Right renal cortex interstitium (tissue), 3 donors: ENCODE data around the gene VPS33B. TPM values are rescaled to one million over a fixed set of nuclear protein-coding genes. Genes with fewer than 3 reads are reported as not detected.
A peak's percentile ranks its signal among the peaks of the same experiment; 100 is the strongest.
"Not testable (repeated sequence)": the region's sequence is repeated elsewhere in the genome, so short reads cannot be mapped to it uniquely, and the experiment has no call there.

Experiments
- DNase-seq, 3 donors: peaks; one replicate each; pipeline ENCODE4 v3.0.0-alpha.2; 2013; ENCODE audit warnings: low read depth in 3 of 3, low spot score in 2 of 3
- polyA plus RNA-seq, 3 donors: library from polyadenylated mRNA; unstranded; fragments of 120-200 nt; gene quantifications; one replicate each; pipeline ENCODE4 v1.2.1, GENCODE V29; 2013; ENCODE audit not compliant: insufficient read length in 3 of 3

The VPS33B gene
- polyA plus RNA-seq, 3 donors = 16.8 to 20.3 (median 19.3) TPM

DNA sequence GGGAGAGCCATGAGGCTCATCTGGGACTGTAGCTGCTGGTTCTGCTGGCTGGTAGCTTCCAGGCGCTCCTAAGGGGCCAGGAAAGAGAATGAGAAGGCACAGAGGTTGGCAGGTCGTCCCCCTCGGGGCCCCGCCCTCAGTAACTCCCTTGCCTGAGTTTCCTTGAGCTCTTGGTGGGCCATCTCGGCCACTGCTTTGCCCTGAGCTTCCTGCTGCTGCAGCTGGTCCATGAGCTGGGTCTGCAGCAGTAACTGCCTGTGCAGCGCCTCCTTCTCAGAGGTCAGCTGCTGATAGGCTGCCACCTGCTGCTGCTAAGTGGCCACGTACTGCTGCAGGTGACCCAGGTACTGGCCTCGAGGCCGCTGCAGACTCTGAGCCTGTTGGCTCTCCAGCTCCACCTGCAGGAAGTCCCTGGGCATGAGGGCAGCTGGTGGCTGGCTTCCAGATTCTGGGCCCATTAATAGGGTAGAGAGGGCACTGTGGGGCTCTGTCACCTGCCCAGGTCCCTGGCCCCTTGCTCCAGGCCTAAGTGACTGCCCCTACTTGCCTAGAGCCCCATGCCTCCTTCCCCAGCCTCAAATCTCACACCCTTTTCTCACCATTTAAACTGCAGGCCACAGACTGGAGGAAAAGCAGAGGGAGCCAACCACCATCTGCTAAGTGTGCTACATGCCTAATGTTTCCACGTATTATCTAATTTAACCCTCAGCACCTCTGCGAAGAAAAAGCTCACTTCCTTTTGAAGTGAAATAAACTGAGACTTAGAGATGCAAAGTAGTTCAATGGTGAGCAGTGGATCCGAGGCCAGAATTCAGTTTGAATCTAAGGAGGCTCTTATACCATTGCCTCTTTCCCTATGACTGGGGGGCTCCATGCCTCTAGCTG lies 10.8 kb upstream of the VPS33B start:
- no peak for DNase-seq

DNA sequence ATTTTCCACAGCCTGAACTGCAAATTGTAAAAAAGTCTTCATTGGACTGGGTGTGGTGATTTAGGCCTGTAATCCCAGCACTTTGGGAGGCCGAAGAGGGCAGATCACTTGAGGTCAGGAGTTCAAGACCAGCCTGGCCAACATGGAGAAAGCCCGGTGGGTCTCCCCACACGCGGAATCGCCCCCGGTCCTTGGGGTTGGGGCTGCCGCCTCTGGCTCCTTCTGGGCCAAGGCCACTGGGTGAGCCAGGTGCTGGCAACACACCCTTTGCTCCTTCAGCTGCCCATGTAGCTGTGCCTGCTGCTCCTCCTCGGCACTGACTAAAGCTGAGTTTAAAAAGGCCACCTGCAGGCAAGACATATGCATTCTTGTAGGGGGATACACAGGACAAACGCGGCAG lies 9.4 kb upstream of the VPS33B start:
- no peak for DNase-seq

DNA sequence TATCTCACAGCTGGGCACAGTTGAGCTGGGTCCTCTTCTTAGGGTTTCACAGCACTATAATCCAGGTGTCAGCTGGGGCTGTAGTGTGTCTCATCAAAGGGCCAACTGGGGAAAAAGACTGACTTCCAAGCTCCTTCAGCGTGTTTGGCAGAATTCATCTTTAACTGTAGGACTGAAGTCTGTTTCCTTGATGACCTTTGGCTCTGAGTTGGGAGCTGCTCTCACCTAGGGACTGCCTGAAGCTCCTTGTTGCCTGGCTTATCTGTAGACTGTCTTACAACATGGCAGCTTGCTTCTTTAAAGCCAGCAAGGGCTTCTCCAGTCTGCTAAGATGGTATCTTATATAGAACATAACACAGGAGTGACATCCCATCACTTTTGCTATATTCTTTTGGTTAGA lies 5.3 kb upstream of the VPS33B start:
- DNase-seq = no peak

DNA sequence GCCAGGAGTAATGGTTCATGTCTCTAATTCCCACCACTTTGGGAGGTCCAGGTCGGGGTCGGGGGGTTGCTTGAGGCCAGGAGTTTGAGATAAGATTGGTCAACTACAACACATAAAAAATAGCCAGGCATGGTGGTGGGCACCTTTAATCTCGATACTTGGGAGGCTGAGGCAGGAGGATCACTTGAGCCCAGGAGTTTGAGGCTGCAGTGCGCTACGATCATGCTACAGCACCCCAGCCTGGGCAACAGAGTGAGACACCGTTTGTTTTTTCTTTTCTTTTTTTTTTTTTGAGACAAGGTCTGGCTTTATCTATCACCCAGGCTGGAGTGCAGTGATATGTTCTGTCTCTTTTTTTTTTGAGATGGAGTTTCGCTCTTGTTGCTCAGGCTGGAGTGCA lies 1.3 kb upstream of the VPS33B start:
- no peak for DNase-seq

DNA sequence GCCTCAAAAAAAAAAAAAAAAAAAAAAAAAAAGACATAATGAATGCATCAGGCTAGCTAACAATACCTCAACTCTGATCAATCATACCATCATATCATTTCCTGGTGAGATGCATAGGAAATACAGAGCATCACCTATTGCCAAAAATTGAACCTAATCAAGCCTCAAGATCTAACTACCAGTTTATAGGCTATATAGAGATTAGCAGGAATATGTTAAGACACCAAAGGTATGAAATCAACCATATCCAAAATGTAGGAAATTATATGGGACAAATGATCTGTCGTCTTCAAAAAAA lies 387 bp upstream of the VPS33B start:
- peak in 1 of 3 donors; percentile 14 for DNase-seq

DNA sequence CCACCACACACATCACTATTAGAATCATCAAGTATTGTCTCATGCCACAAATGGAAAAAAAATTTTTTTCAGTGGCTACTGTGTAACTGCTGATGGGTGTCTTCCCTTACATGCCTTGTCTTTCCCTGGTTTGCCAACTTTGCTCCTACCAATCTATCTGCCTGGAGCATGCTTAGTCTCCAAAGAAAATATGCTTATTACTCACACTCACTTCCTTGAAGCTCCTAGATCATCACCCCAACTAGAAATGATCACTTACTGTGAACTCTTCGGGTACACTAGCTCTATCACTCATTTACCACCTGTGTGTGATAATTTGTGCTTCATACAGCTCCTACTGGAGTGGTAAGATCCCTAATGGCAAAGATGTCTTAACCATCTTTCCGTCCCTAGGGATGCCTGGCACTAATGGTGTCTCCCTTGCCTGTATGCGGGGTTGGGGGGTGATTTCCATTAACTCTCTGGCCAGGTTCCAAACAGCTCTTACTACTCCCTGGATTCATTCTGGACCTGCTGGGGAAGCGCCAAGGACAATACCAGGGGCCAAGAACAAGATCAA lies 799 bp downstream of the VPS33B start:
- no peak for DNase-seq

DNA sequence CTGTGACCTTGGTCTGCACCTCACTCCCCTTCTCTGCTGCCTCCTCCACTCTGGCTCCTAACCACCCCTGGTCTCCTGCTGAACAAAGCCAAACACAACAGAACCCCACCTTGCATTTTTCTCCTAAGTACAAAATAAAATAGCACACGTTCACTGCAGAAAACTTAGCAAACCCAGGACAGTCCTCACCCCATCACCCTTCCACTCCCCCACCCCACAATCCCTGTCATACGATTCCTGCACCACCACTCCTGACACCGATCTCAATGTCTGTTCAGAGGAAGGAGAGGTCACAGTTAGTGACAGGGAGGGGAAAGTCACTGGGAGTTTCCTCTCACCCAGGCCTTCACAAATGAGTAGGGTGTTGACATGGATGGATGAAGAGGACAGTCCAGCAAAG lies 4.2 kb downstream of the VPS33B start:
- DNase-seq = no peak

DNA sequence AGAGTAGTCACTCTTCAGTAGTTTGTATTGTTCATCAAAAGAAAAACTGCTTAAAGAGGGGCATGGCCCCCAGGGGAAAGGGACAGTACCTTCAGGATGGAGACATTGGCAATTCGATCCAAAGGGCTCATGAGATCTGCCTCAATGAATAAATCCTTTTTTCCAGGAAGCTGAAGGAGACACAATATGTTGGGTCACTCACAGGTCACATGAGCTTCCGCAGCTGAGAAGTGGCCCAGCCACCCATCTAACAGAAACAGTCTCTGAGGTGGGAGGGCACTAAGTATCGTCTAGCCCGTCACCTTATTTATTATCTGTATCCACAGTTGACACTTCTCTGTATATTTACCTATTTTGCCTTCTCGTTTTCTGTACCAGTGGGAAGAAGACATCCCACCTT lies 4.7 kb downstream of the VPS33B start:
- no peak for DNase-seq

DNA sequence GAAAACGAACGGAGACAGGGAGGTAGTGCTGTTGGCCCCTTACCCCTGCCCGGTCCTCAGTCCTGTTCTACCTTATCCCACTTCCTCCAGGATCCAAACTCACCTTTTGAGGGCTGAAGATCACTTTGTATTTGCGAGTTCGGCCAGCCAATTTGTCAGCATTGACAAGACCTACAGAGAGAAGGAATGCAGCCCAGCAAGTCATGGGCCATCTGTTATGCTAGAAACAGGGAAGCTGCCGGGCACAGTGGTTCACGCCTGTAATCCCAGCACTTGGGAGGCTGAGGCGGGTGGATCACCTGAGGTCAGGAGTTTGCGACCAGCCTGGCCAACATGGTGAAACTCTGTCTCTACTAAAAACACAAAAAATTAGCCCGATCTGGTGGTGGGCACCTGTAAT lies 8.7 kb downstream of the VPS33B start:
- DNase-seq = not testable (repeated sequence)

DNA sequence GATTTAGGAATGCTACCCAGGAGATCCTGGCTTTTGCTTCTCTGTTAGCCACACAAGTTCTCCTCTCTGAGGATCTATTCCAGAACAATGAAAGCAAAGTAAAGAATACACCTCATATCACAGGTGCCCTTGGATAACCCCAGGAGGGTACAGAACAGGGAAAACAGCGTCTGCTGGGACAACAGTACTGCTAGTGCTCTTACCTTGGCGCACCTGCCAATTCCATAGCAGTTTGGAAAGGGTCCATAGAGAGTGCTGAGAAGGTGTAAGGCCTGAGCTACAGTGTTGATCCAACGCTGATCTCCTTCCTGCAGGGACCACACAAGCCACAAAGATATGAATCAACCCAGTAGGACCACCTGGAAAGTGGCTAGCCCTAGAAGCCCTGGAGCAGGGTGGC lies 15.1 kb downstream of the VPS33B start:
- DNase-seq = no peak

DNA sequence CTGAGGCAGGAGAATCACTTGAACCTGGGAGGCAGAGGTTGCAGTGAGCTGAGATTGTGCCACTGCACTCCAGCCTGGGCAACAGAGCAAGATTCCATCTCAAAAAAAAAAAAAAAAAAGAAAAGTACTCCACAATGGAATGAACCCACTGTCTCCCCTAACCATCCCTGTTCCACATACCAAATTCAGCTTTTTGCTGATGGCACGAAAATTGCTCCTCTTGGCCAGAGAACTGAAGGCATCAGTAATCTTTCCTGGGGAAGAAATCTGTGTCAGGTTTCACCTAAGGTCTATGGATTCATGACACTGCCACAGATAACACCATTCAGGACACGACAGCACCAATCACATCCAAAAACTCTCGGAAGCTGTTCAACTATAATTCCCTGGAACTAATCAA lies 21.2 kb downstream of the VPS33B start:
- DNase-seq = no peak

DNA sequence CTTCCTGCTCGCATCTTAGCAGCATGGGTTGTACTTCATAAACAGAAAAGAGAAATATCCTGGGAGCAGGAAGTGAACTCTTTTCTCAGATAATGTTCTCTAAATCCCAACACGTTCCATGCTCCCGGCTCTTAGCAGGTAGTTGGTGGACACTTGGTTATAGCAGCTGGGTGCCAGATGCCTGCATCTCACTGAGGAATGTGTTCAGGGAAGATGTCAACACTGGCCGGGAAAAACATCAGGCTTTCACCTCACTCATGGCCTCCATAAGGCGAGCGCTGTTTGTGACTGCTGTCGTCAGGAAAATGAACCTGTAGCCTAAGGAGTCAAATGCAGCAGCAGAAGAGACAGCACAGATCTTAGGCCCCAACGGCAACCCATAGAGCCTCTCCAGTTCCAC lies 23.7 kb downstream of the VPS33B start:
- no peak for DNase-seq

DNA sequence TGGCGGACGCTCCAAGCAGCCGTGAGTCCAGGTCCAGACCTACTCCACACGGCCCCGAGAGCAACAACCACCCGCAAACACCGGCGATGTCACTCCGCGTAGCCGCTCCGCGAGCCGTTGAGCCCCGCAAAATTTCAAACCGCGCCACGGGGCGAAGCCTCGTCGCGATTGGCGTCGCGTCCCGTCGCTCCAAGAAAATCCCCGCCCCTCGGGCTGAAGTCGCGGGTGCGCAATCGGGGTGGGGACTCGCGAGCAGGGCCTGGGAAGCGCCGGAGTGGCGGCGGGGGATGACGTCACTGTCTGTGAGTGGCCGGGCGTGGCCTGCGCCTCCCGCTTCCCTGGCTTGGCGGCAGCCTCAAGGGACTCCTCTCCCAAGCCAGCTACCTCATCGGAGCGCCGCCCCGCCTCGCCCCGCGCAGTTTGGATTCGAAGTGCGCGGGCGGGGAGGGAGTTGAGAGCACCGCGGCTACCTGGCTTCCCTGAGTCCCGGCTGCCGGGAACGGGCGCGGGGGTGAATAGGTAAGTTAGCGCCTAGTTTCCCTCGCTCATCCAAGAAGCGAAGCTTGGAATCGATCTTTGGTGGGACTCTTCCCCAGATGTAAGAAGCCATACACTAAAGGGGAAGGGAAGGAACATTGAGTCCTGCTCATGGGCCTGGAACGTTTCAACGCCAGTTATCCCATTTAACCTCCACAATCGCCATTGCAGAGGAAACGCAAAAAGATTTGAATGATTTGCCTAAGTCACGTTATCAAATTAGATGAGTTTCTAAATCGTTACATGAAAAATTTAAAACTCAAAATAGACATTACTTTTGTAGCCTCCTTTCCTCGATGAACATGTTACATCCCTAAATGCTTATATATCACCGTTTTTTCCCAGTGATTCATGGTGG lies 27.7 kb downstream of the VPS33B start, which contains the start of gene PRC1:
PRC1 (minus strand) TSS at position 119 of the 895 bp plus-strand sequence; CDS start at position 1, 118 bp downstream.
- peak; percentile 86 to 93 (median 90) for DNase-seq

DNA sequence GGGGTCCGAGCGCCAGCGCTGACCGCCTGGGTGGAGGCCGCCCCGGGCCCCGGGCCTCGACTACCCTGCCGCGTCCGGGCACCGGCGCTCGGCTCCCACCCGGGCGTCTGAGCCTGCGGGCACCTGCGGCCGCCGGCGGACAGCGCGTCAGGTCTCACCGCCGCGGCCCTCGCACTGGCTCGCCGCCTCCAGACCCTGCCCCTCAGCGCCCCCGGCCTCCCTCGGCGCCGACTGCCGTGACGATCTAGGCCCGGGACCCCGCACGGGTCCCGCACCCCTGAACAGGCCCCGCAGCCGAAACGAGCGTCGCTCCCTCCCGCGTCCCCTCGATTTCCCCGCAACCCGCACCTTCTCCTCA lies 28.4 kb downstream of the VPS33B start:
- no peak for DNase-seq

DNA sequence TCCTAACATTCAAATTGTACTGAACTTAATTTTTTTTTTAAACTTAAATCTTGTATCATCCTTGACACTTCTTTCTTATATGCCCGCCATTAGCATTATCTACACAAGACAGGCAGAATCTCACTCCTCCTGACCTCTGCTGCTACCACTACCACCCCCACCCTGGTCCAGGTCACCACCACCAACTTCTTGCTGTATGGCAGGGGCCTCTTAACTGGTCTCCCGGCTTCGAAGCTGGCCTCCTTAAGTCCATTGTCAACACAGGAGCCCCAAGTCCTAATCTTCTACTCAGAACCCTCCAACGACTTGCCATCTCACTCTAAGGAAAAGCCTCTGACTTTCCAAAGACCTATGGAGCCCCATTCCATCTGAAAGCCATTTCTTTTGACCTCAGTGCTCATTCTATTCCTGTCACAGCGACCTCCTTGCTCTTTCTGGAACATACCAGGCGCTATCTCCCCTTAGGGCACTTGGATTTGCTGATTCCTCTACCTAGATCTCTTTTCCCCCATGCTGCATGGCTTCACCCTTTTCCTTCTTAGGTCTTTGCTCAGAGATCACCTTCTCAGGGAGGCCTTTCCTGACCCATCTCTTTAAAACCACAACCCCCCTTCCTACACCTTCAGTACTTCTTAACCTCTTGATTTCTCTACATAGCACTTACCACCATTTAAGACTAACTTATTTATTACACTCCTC lies 30.7 kb downstream of the VPS33B start:
- DNase-seq = no peak

DNA sequence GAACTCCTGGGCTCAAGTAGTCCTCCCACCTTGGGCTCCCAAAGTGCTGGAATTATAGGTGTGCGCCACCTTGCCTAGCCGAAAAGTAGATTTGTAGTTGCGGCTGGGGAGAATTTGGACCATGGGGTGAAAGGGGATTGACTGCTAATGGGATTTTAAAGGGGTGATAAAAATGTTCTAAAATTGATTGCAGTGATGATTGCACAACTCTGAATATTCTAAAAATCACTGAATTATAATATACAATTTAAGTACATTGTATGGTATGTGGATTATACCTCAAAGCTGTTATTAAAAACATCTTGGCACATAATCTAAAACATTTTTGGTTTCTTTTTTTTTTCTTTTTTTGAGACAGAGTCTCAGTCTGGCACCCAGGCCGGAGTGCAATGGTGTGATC lies 31.9 kb downstream of the VPS33B start:
- no peak for DNase-seq

DNA sequence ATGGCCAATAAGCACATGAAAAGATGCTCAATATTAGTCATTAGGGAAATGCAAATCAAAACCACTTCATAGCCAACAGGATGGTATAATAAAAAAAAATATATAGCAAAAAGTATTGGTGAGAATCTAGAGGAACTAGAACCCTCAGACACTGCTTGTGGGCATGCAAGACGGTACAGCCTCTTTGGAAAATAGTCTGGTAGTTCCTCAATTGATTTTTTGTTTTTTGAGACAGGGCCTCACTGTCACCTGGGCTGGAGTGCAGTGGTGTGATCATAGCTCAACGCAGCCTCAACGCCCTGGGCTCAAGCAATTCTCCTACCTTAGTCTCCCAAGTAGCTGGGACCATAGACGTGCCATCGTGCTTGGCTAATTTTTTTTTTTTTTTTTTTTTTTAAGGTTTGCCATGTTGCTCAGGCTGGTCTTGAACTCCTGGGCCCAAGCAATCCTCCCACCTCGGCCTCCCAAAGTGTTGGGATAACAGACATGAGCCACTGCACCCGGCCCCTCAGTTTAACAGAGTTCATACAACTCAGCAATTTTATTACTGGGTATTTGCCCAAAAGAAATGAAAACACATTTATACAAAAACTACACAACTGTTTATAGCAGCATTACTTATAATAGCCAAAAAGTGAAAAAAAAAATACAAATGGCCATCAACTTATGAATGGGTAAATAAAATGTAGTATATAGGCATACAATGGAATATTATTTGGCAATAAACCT lies 33.2 kb downstream of the VPS33B start:
- no peak for DNase-seq

DNA sequence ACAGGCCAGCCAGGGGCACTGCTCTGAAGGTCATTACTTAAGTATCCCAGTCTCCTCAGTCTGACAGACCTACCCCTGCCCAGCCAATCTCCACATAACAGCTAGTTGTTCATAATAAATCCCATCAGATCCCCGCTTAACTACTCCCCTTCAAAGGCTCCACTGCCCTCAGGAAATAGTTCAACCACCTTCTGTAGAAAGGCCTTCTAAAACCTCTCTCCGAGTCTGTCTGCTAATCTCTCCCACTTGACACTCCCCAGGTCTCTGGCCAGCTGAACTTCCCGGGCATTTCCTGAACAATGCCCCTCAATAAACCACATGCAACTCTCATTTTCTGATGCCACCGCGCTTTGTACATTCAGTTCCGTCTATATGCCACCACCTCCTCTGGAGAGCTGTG lies 34.1 kb downstream of the VPS33B start:
- no peak for DNase-seq

DNA sequence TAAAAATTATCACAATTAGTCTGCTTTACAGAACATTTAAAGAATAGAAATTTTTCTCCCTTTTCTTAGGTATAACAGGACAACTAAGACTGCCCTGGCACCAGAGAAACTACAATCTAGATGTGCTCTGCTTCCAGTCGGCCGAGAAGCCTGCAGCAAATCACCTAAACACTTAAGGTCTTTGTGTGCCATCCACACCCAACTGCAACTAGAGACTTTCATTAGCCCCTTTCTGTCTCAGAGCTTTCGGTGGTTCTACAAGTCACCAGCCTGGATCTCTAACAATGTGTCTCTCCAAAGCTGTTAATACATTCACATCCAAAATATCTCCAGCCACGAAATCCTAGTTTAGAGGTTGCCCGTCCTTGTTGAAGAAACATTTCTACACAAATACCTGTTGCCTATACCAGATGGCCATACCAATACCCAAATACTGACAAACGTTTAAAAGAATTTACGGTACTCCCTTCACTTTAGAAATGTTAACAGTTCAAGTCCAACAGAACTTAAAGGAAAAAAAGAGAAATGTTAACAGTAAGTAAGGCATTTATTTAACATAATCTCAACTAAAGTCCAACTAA lies 34.7 kb downstream of the VPS33B start:
- DNase-seq = no peak
